Embryonic facial prominence (tissue), 1 donor: ENCODE results near the gene TRPM1.

Source experiments
- DNase-seq: peaks from one replicate; pipeline ENCODE4 v3.0.0-alpha.2; 2016; ENCODE audit errors: extremely low spot score

The TRPM1 gene

DNA sequence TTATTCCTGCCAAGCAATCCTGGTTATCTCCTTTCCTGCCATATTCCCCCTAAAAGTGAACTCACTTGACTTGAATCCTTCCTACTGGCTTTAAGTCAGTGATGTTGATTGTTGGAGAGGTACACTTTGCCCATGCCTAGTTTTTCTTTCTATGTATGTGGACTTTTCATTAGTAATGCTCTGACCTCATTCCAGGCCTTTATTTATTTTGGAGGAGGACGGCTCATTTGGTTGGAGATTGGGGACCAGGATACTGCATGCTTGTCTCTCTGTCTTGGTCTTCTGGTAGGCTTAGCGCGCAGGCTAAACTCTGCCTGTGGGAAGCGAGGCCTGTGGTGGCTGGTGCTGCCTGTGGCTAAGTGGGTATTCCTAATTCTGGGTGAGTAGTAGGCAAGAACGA, 81.0 kb downstream of the TRPM1 start:
- no peak for DNase-seq

DNA sequence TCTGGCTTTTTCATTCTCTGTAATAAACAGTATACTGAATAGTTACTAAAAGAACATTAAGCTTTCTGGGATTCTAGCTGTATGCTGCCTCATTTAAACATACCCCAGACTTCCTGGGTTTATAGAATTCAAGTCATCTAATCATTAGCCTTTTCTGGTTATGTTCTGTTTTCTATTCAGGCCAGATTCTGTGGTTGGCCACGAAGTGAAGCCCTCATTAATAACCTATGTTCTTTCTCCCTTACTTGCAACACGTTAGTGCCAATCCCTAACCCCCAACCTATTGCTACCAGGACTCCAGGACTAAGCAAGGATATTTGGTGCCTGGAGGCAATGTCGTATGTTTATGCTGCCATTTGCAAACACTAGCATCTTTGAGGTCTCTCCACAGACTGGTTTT, 81.5 kb downstream of the TRPM1 start:
- DNase-seq = no peak

DNA sequence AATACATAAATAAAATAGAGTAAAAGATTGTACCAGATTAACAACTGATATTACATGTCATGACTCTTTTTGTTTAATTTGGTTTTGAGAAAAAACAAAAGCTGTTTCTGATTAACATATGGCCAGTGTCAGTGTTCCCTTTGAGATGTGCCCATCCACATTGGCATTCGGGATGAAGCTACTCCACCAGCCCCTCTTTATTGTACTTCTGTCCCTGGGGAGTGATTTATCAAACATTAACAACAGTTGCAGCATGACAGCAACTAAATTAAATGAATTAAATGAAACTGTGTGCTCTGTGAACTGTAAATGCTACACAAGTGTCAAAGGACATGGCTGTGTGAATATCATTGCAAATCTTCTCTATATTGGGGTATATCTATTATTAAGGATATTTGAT, 84.2 kb downstream of the TRPM1 start:
- DNase-seq = no peak

DNA sequence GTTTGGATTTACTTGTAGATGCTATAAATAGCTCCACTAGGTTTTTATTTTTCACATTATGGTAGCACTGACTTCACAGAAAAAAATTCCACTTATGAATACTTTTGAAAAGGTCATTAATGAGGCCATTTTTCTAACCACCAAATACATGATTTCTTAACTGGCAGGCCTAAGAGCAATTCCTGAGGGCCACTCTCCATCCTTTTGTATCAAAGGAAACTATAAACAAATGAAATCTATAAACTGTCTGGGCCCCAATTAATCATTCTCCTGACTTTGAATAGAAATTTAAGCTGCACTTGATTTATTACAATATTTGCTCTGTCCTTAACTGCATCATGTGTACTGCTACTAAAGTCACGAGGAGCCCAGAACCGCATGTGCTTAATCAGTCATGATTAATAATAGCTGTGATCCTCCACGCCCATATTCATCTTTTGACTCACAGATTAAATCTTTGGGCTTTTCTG, 85.0 kb downstream of the TRPM1 start:
- DNase-seq = no peak

DNA sequence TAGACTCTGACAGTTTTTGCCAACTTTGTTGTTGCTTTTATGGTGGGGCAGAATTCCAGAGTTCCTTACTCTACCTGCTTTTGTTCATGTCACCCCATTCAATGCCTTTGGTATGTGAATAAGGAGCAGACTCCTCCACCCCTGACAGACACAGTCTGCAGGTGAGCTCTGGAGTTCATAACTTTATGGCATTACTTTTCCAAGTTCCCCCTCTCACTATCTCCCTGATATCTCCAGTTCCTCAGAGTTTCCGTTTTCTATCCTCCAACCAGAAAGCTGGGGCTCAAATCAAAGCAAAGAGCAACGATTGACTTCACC, 87.0 kb downstream of the TRPM1 start:
- DNase-seq = no peak

DNA sequence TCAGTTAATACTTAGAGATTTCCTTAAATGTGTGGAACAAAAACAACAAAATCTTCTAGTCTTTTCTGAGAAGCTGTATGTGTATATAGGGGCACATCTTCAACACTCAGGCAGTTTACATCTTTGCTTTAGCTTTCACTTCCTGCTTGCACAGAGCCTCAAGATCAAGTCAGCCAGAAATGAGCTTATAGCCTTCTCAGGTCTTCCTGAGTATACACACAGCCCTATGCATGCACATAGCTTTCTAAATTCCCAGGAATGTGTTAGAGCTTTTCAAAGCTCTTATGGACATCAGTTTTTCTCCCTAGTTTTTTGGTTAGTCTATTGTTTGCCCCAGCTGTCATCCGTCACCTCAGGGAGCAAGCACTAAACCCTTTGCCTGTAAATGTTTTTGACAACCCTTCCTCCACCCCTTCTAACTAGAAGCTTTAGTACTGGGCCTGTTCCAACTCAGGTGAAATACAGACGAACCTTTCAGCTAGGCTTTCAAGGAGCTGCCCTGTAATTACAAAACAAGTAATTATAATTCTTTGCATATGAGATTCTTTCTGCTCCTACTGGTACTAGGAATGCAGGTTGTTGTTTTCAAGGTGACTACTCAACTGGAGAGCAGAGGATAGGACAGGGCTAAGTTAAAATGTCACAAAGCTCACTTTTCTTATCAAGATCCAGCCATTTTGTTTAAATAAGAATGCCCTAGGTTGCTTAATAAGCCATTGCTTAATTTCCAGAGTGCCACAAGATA, 87.5 kb downstream of the TRPM1 start:
- DNase-seq = no peak

DNA sequence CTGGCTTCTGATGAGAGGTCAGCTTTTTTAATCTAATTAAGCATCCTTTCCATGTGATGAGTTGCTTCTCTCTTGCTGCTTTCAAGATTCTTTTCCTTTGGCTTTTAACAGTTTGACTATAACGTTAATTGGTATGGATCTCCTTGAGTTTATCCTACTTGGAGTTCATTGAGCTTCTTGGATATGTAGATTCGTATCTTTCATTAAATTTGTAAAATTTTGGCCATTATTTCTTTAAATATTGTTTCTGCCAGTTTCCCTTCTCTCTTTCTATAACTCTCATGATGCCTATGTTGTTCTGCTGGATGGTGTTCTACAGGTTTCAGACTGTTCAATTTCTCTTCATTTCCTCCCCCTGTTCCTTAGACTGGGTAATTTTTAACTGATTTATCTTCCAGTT, 89.1 kb downstream of the TRPM1 start:
- DNase-seq = no peak

DNA sequence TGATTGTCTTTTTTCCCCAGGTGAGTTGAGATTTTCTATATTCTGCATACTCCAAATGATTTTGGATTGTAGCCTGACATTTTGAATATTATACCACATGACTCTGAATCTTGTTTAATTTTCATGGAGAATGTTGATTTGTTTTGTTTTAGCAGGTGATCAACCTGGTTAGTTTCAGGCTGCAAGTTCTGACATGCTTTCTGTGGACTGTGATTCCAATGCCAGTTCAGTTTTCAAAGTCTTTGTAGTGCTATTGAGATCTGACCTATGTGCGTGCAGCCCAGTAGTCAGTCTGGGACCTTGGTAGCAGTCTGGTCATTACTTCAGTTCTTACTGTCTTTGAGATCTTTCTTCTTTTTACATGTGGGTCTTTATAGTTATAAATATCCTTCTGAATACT, 91.5 kb downstream of the TRPM1 start:
- no peak for DNase-seq

DNA sequence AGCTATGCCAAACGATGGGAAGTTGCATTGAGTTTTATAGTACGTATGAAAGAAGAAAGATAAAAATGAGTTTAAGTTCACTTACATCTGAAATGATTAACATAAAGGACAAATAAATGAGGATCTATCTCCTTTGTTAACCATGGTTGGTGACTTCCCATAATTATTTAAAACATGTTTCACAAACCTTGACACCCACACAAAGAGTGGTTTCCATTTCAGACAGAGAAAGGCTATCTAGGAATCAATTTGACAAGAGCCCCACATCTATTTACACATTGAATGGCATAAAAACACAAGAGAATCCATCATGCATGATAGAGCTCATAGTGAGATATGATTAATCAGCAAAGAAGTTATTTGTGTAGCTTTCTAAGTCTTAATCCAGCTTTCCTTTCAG, 95.9 kb downstream of the TRPM1 start:
- no peak for DNase-seq

DNA sequence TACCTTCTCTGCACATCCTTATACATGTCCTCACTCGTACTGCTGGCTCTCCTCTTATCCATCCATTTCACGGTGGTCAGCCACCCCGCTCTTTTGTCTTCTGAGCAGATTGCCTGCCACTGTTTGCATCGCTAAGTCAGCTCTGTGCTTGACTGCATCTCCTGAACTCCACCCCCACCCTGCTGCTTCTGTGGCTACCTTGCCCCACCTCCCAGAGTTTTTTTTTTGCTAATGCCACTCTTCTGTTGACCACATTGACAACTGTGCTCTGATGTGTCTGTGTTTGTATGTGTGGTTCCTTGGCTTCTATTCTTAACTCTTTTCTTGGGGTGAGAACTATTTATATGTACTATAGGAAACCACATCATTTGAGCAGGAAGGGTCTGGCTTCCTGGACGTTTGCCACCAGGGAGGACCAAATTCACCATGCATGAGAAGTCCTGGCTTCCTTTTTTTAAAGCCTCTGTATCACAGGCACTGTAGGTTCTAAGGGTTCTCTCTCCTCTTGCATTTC, 97.2 kb downstream of the TRPM1 start:
- no peak for DNase-seq

DNA sequence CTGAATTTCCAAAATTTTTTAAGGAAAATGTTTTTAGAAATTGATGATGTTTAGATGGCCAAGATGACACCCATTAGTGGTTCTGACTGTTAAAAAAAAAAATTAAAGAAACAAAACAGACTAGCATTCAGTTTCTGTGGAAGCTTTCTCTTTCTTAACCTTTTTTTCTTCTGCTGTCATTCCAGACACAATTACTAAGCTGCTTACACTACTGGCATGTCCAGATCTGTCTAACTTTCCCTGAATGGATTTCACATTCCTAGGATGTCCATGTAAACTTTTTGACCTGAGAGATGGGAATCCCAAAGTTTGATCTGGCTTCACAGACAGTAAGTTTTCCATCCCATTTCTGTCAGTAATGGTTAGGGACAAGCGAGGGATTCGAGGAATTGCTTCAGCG, 99.8 kb downstream of the TRPM1 start:
- no peak for DNase-seq

DNA sequence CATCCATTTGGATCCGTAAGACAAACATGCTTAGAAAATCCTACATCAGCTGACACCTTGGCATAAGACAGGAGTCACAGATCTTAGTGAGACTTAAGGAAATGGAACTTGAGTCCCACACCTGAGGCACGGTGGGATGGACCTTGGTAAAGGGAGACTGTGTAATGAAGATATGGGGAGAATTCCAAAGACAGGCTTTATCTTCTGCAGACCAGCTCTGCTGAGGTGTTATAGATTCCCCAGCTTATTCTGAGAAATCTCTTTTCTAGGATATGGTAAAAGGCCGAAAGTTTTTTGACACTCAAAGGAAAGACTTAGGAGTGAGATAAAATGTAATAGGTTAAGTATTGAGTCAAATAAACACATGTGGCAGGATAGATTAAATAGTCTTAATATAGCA, 101.8 kb downstream of the TRPM1 start:
- DNase-seq = no peak

DNA sequence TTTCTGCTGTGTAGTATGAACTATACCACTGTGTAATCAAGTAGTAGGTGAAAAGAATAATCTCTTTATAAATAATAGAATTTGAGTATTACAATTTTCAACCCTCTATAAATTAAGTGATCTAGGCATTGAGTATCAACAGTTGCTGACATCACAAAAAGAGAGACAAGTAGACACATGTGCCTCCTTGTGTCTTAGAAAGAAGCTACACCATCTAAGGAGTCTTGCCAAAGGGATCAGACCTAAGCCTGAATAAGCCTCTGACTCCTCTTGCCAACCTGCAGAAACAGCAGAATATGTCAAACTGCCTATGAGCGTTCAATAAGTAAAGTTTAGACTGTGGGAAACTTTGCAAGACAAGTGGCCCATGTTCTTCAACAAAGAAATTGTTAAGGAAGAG, 104.3 kb downstream of the TRPM1 start:
- no peak for DNase-seq

DNA sequence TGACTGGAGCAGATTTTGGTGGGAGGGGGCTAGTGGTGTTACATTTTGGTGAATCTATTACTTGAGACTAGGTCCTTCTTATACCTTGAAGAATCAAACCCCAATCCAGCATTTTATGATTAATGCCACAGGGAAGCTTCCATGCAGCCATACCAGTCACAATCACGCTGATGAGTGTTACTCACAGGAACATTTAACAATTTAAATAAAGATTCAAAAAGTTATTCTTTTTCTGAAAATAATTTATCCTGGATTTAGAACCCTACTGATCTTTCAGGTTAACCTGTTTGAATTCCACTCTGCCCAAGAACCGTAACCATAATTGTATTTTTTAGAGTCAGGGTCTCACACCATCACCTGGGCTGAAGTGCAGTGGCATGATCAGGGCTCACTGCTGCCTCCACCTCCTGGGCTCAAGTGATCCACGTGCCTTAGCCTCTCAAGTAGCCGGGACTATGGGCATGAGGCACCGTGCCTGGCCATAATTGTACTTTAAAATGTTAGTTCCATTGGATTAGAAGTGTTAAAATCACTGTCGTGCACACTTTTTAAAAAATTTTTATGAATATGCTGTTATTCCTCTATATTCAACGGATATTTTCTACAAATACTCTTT, 109.2 kb downstream of the TRPM1 start:
- peak; percentile 6 for DNase-seq

DNA sequence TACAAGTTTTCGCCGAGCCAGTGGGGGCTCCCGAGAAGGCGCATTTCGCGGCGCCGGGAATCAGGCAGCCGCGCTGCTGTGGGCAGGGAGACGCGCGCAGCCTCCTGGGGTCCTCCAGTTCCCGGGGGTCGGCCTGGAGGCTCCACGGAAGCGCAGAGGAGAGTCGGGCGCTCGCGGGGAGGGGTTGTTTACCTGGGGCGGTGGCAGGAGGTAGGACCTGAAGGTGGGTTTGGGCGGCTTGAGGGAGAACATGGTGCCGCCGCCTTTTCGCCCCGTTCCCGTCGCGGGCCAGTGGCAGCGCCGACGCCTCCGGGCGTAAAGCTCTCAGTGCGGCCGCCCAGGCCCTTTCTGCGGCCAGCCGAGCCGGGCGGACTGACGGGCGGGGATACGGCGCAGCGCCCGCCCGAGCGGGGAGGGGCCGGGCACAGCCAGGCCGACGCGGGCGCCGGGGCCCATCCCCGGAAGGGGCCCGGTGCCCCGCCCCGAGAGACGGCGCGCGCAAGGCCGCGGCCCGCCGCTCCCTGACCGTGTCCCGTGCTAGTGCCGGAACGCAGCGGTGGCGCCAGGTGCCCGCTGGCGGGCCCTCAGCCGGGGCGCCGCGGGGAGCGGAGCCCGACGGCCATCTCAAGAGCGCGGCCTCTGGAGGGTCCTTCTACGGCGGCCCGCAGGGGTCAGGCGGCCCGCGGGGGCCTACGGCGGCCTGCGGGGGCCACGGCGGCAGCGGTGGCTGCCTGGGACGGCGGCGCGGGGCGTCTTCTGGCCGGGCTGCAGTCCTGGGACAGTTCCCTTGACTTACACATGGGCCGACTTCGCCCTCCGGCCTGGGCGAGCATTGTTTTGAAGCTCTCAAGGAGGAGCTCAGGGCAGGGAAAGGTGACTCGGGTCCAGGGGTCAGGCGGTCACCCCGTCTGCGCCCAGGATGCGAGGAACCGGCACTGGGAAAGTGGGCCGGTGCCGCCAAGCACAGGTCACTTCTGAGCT, 110.0 kb downstream of the TRPM1 start, which contains the start of gene MTMR10:
Gene MTMR10 (minus strand): TSS at position 374 of the 981 bp plus-strand sequence. CDS start 122 bp downstream, at position 252.
- peak; percentile 42 for DNase-seq

DNA sequence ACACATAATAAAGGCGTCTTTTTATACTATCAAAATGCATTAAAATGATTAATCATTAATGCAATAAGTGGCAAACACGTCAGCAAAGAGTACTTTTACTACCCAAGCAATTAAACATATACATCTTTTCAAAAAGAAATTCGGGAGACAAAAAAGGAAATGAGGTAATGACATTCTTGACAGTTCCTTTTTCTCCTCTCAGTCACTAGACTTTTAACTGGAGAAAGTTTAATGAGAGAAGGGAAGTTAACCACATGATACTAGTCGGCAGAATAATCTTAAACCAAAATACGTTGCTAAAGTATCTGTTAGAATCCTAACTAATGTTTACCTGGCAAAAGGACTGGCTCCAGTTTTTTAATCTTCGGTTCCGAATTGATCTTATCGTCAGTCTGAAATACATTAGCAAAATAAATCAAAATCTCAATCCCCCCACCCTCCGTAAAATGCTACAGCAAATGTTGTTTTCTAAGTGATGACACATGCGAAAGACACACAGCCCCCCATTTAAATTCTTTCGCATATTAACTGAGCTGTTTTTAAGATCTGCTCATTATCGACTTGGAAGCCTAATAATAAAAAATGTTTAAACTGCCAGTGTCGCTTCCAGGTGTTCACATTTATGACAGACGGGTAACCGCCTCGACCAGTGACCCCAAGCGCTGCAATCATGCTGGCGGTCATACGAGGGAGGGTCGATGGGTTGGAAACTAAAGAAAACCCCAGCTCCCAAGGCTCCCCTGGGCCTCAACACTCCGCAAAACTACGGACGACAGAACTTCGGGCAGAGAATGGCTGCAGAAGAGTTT, 110.9 kb downstream of the TRPM1 start:
- peak; percentile 9 for DNase-seq

DNA sequence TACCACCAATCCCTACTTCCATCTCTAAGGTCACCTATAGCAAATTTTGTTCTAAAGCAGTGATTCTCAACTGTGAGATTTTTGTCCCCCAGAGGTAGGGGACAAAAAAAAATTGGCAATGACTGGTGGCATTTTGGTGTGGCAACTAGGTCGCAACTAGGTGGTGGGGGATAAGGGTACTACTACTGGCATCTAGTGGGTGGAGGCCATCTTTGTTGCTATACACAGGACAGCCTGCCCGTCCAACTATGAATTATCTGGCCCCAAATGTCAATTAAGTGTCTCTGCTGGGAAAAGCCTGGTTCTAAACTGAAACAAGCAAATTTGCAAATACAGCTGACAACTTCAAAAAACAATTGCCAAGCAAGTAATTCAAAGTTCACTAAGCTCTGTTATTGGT, 111.5 kb downstream of the TRPM1 start:
- no peak for DNase-seq

DNA sequence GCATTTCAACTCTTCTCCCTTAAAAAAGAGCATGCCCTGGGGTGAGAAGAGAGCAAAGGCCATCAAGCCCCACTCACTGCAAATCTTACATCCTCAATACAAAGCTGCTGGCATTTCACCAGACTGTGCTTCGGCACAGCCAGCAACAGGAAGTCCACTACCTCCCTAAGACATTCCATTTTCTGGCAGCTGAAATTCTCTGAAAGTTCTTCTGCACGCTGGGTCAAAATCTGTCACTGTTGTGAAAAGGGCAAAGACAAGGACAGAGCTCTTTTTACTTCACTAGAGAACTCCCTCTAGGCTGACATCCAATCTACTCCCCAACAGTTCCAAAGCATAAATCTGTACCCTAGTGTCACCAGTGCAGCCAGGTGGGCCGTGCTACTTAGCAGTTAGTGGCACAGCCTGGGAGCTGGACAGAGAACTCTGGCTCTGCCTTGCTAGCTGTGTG, 116.4 kb downstream of the TRPM1 start:
- no peak for DNase-seq

DNA sequence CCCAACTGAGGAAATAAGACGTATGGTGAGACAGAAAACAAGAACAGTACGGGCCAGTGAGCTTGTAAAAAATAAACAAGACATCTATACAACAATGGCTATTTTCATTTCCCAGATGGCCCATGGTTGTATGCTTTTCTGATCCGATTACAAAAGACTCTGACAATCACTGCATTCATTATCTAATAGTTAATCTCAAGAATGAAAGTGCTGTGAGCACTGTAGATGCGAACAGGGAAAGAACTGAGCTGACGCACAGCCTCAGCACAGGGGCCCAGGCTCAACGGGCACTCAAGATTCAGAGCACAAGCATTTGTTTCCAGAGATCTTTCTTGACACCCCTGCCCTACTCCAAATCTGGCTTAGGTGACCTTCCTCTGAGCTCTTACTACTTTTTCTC, 117.0 kb downstream of the TRPM1 start:
- no peak for DNase-seq

DNA sequence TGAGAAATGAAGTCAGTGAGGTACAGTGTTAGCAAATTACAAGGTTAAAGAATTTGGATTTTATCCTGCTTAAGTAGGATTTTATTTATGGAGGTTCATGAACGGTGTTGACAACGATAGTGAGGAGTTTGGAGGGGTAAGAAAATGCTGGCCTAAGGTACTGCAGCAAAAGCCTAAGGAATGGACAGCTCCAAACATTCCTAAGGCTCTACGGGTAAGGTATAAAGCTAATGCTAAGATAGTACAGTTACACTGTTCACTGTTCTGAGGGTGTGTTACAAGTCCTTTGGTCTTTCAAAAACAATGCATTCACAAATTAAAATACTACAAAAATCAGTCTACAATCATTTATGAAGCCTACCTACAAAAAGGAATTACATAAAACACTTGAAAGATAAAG, 117.4 kb downstream of the TRPM1 start:
- no peak for DNase-seq

DNA sequence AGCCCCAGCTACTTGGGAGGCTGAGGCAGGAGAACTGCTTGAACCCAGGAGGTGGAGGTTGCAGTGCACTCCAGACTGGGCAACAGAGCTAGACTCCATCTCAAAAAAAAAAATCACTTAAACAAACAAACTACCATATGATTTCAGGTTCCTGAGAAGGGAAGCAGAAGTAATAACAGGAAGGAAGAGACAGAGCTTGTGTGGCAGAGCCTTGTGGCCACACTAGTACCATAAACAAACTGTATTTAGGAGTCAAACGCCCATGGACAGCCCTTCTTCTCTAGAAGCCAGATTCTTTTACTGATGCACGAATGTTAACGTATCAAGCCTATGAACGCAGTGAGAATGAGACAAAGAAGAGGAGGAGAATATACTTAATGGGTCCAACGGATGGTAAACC, 122.1 kb downstream of the TRPM1 start:
- no peak for DNase-seq
